Mesendoderm (in vitro differentiated cells): Measurements from ENCODE around the gene BRCC3.

Experiments
- DNase-seq: peaks from one replicate; pipeline ENCODE4 v3.0.0; 2013
- H2AK5ac ChIP-seq: 2 replicates; pipeline ENCODE4 v1.6.1; 2013; ENCODE audit warnings: low read length, inconsistent platforms
- H2BK120ac ChIP-seq: 2 replicates; pipeline ENCODE4 v1.6.1; 2013; ENCODE audit warnings: low read depth, mild to moderate bottlenecking, low read length, moderate library complexity, mixed read lengths
- H2BK15ac ChIP-seq: replicated peaks from 2 replicates; pipeline ENCODE4 v1.6.1; 2013; ENCODE audit warnings: low read depth, mild to moderate bottlenecking, moderate library complexity
- H2BK5ac ChIP-seq: 2 replicates; pipeline ENCODE4 v1.6.1; 2013; ENCODE audit warnings: low read length, inconsistent platforms
- H3K18ac ChIP-seq: 2 replicates; pipeline ENCODE4 v1.6.1; 2013; ENCODE audit warnings: mild to moderate bottlenecking, low read length, mixed read lengths
- H3K23ac ChIP-seq: one replicate; pipeline ENCODE4 v1.6.1; 2013; ENCODE audit warnings: low read length
- H3K27ac ChIP-seq: 2 replicates; pipeline ENCODE4 v1.5.1; 2013; ENCODE audit warnings: low read depth, mild to moderate bottlenecking, inconsistent platforms, low read length, moderate library complexity
- H3K27me3 ChIP-seq: 2 replicates; pipeline ENCODE4 v1.6.1; 2013; ENCODE audit warnings: low read length, control low read depth, mild to moderate bottlenecking, inconsistent platforms; ENCODE audit not compliant: insufficient read depth, poor library complexity
- H3K36me3 ChIP-seq: 2 replicates; pipeline ENCODE4 v1.6.1; 2013; ENCODE audit warnings: low read length, inconsistent platforms; ENCODE audit not compliant: control insufficient read depth, insufficient read depth
- H3K4ac ChIP-seq: one replicate; pipeline ENCODE4 v1.6.1; 2013; ENCODE audit warnings: low read depth, mild to moderate bottlenecking, low read length, moderate library complexity
- H3K4me1 ChIP-seq: 2 replicates; pipeline ENCODE4 v1.6.1; 2013; ENCODE audit warnings: low read depth, low read length, inconsistent platforms; ENCODE audit not compliant: control insufficient read depth
- H3K4me2 ChIP-seq: 2 replicates; pipeline ENCODE4 v1.6.1; 2013; ENCODE audit warnings: low read length
- H3K4me3 ChIP-seq: 2 replicates; pipeline ENCODE4 v1.5.1; 2013; ENCODE audit warnings: mild to moderate bottlenecking, low read length
- H3K56ac ChIP-seq: one replicate; pipeline ENCODE4 v1.6.1; 2013; ENCODE audit warnings: low read length
- H3K79me1 ChIP-seq: 2 replicates; pipeline ENCODE4 v1.6.1; 2013; ENCODE audit warnings: low read length, inconsistent platforms
- H3K79me2 ChIP-seq: 2 replicates; pipeline ENCODE4 v1.6.1; 2013; ENCODE audit warnings: mild to moderate bottlenecking, low read length; ENCODE audit not compliant: control insufficient read depth, insufficient read depth
- H3K9ac ChIP-seq: 2 replicates; pipeline ENCODE4 v1.6.1; 2013; ENCODE audit warnings: low read length, inconsistent platforms
- H4K5ac ChIP-seq: one replicate; pipeline ENCODE4 v1.6.1; 2013; ENCODE audit warnings: low read length
- H4K8ac ChIP-seq: one replicate; pipeline ENCODE4 v1.6.1; 2013; ENCODE audit warnings: low read depth, mild to moderate bottlenecking, control low read depth, low read length, moderate library complexity
- WGBS: extraction: QIAGEN DNeasy Blood & Tissue Kit; methylation state at CpG from one replicate; pipeline ENCODE4 v1.1.7; 2013; ENCODE audit warnings: low lambda C conversion rate, missing lambda C conversion rate; ENCODE audit not compliant: insufficient coverage; ENCODE audit errors: extremely low coverage; 5-methylcytosine and 5-hydroxymethylcytosine counted together

Gene BRCC3

DNA sequence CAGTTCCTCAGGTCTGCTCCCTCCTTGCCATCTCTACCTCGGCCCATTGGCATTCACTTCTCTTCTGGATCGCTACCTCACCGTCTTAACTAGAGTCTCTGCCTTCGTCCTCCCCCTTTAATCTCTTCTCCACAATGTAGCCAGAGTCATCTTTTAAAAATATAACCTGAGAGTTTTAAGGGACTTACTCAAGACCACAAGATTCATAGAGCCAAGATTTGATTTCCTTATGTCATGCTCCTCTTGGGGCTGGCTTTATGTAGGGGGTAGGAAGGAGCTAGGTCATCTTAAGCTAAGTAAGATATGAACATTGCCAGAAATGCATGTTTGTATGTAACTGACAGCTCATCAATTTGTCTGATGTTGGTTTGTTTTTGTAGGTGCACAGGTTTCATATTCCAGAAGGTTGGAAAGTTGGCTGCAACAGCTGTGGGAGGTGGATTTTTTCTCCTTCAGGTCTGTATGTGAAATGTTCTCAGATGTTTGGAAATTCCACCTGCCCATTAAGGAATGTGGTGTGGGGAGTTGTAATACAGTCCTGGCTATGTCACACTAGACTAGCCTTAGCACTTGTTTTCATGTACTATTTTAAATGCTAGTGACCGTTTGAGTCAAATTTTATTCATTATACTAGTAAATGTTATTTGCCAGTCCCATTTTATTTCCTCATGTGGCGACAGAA lies 25.0 kb upstream of the BRCC3 start:
- no peak overlapping the region for H3K4me3 ChIP-seq
- no peak overlapping the region for H2BK5ac ChIP-seq
- no peak overlapping the region for H2AK5ac ChIP-seq
- no peak overlapping the region for H4K5ac ChIP-seq
- DNase-seq = no peak
- no peak overlapping the region for H2BK15ac ChIP-seq
- no peak overlapping the region for H3K4me2 ChIP-seq
- H3K23ac ChIP-seq = no peak overlapping the region
- no peak overlapping the region for H3K27ac ChIP-seq
- no peak overlapping the region for H3K9ac ChIP-seq
- H3K4me1 ChIP-seq = no peaks in the 10 kb centered on the region
- H3K18ac ChIP-seq = no peak overlapping the region
- H3K36me3 ChIP-seq = no peaks in the 10 kb centered on the region
- H3K56ac ChIP-seq = no peak overlapping the region
- no peak overlapping the region for H3K4ac ChIP-seq
- H3K79me2 ChIP-seq = no peaks in the 10 kb centered on the region
- H3K27me3 ChIP-seq = no peaks in the 10 kb centered on the region
- no peak overlapping the region for H2BK120ac ChIP-seq
- no CpG with 5 or more reads among the region's 6 CpGs for whole genome bisulfite sequencing
- H3K79me1 ChIP-seq = no peaks in the 10 kb centered on the region
- H4K8ac ChIP-seq = no peak overlapping the region

DNA sequence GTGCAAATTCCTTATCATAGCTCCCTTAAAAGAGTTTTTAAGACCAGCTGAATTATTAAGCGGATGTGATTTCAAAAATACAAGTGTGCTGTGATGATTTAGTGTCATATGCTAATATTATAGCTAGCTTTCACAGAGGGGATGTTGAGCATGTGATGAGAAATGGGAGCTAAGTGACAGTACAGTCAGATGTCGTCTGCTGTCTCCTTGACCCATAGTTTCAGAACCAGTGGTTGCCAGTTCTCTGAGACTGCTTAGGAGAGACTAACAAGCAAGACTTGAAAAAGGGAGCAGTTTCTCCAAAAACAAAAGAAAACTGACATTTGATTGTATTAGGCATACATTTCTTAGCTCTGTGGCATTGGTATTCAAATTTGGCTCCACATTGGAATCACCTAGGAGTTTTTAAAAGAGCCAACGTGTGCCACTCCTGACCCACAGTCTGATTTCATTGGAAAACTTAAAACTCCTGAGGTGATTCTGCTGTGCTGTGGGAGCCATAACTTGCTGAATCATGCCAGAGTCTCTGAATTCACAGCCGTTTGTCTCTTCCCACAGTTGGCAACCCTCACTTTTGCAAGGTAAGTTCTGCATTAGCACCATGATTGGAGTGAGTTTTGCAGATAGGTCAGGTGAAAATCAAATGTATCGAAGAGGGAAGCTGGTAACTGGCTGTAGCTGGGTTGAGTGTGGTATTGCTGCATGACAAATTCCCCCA lies 24.3 kb upstream of the BRCC3 start:
- no peak overlapping the region for H3K4ac ChIP-seq
- H3K9ac ChIP-seq = no peak overlapping the region
- no peaks in the 10 kb centered on the region for H3K36me3 ChIP-seq
- H3K79me2 ChIP-seq = no peaks in the 10 kb centered on the region
- H2BK5ac ChIP-seq = no peak overlapping the region
- no peak for DNase-seq
- H3K23ac ChIP-seq = no peak overlapping the region
- no peak overlapping the region for H2AK5ac ChIP-seq
- H2BK15ac ChIP-seq = no peak overlapping the region
- no peak overlapping the region for H3K4me3 ChIP-seq
- no peak overlapping the region for H2BK120ac ChIP-seq
- WGBS = no CpG with 5 or more reads among the region's 5 CpGs
- no peaks in the 10 kb centered on the region for H3K27me3 ChIP-seq
- no peak overlapping the region for H3K27ac ChIP-seq
- H3K56ac ChIP-seq = no peak overlapping the region
- H3K4me2 ChIP-seq = no peak overlapping the region
- no peak overlapping the region for H3K18ac ChIP-seq
- H3K4me1 ChIP-seq = no peaks in the 10 kb centered on the region
- H4K5ac ChIP-seq = no peak overlapping the region
- no peaks in the 10 kb centered on the region for H3K79me1 ChIP-seq
- no peak overlapping the region for H4K8ac ChIP-seq

DNA sequence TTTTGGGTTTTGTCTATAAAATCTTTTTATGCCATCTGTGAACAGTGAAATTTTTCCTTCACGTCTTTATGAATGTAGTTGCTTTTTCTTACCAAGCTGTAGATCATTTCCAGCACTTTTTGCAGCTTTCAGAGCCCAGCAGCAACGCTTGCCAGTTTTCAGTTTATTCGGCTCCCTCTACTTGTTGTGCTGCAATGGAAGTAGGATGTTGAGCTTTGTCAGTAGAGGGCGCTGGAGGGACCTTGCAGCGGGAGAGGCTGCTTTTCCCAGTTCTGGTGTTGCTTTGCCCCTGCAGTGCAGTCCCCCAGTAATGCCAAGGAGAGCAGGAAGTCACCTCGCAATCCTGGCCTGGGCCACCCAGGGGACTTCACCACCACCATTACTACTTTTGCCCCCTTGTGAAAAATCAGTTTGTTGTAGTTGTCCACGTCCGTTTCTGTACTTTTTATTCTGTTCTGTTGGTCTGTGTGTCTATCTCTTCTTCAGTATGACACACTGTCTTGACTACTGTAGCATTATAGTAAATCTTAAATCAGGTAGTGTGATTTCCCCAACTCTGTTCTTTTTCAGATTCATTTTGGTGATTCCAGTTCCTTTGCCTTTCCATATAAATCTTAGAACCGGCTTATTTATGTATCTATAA lies 22.2 kb upstream of the BRCC3 start:
- H4K8ac ChIP-seq = no peak overlapping the region
- DNase-seq = peak; percentile 78
- no peak overlapping the region for H3K18ac ChIP-seq
- no peak overlapping the region for H3K27ac ChIP-seq
- no peak overlapping the region for H3K56ac ChIP-seq
- H3K4me3 ChIP-seq = no peak overlapping the region
- no peak overlapping the region for H3K4ac ChIP-seq
- H3K4me2 ChIP-seq = no peak overlapping the region
- no peak overlapping the region for H2AK5ac ChIP-seq
- no peak overlapping the region for H2BK15ac ChIP-seq
- no peak overlapping the region for H3K9ac ChIP-seq
- no peaks in the 10 kb centered on the region for H3K27me3 ChIP-seq
- H3K4me1 ChIP-seq = no peaks in the 10 kb centered on the region
- no peak overlapping the region for H2BK5ac ChIP-seq
- no peaks in the 10 kb centered on the region for H3K79me1 ChIP-seq
- no peak overlapping the region for H4K5ac ChIP-seq
- no peak overlapping the region for H2BK120ac ChIP-seq
- H3K79me2 ChIP-seq = no peaks in the 10 kb centered on the region
- no CpG with 5 or more reads among the region's 9 CpGs for WGBS
- H3K23ac ChIP-seq = no peak overlapping the region
- no peaks in the 10 kb centered on the region for H3K36me3 ChIP-seq

DNA sequence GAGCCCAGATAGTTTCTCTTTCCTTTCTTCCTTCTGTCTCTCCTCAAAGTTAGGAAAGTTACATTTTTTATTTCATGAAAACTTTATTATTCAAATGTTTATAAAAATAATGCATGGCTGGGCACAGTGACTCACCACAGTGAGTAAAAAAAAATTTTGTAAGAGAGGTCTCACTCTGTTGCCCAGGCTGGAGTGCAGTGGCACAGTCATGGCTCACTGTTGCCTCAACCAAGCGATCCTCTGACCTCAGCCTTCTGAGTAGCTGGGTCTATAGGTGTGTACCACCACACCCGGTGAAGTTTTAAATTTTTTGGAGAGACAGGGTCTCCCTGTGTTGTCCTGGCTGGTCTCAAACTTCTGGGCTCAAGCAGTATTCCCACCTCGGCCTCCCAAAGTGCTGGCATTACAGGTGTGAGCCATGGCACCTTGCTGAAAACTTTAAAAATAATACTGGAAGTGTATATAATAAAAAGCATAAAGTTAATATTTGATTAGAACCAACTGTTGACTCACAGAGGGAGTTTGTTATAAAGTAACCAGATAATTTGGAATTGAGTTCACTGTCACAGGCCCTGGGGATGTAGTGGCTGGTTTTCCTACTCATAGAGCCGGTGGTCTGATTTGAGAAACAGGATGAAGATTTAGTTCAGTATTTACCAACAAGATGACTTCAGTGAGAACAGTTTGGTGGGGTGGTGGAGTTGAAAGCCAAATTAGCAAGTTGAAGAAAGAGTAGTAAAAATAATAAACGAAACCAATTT lies 18.4 kb upstream of the BRCC3 start:
- H3K9ac ChIP-seq = no peak overlapping the region

GRCh38 chrX:155053656-155054055 lies 17.7 kb upstream of the BRCC3 start:
- no peak overlapping the region for H3K23ac ChIP-seq
- H2AK5ac ChIP-seq = no peak overlapping the region
- no peak overlapping the region for H3K18ac ChIP-seq
- no peak overlapping the region for H4K5ac ChIP-seq
- no peak overlapping the region for H2BK15ac ChIP-seq
- no peaks in the 10 kb centered on the region for H3K27me3 ChIP-seq
- no peaks in the 10 kb centered on the region for H3K36me3 ChIP-seq
- H3K4me2 ChIP-seq = no peak overlapping the region
- H2BK5ac ChIP-seq = no peak overlapping the region
- no peak overlapping the region for H3K27ac ChIP-seq
- WGBS = no CpG with 5 or more reads among the region's 3 CpGs
- no peaks in the 10 kb centered on the region for H3K4me1 ChIP-seq
- H3K79me2 ChIP-seq = no peaks in the 10 kb centered on the region
- no peak overlapping the region for H3K4me3 ChIP-seq
- no peak for DNase-seq
- H3K79me1 ChIP-seq = no peaks in the 10 kb centered on the region
- no peak overlapping the region for H3K56ac ChIP-seq
- H3K4ac ChIP-seq = no peak overlapping the region
- no peak overlapping the region for H2BK120ac ChIP-seq
- H4K8ac ChIP-seq = no peak overlapping the region
- no peak overlapping the region for H3K9ac ChIP-seq

More for the DNA sequence above, 18.4 kb upstream of the BRCC3 start:
- no peaks in the 10 kb centered on the region for H3K79me2 ChIP-seq
- H3K4me2 ChIP-seq = no peak overlapping the region
- H3K36me3 ChIP-seq = no peaks in the 10 kb centered on the region
- H2BK5ac ChIP-seq = no peak overlapping the region
- no peak overlapping the region for H4K5ac ChIP-seq
- no peak overlapping the region for H2BK15ac ChIP-seq
- no CpG with 5 or more reads among the region's 5 CpGs for WGBS
- H3K4me1 ChIP-seq = no peaks in the 10 kb centered on the region
- H3K23ac ChIP-seq = no peak overlapping the region
- H3K56ac ChIP-seq = no peak overlapping the region
- DNase-seq = no peak
- H3K79me1 ChIP-seq = no peaks in the 10 kb centered on the region
- no peak overlapping the region for H3K18ac ChIP-seq
- H3K4ac ChIP-seq = no peak overlapping the region
- H2AK5ac ChIP-seq = no peak overlapping the region
- no peak overlapping the region for H4K8ac ChIP-seq
- no peak overlapping the region for H2BK120ac ChIP-seq
- H3K4me3 ChIP-seq = no peak overlapping the region
- H3K27ac ChIP-seq = no peak overlapping the region
- no peaks in the 10 kb centered on the region for H3K27me3 ChIP-seq
